Brain pericyte (primary cell): ENCODE data around the gene KRTAP12-4.
"Not testable (repeated sequence)": the region's sequence is repeated elsewhere in the genome, so short reads cannot be mapped to it uniquely, and the experiment has no call there.

ENCODE experiments used
- DNase-seq: peaks from one replicate; pipeline ENCODE4 v3.0.0-alpha.2; 2012; ENCODE audit warnings: low read depth, low spot score

Gene KRTAP12-4

DNA sequence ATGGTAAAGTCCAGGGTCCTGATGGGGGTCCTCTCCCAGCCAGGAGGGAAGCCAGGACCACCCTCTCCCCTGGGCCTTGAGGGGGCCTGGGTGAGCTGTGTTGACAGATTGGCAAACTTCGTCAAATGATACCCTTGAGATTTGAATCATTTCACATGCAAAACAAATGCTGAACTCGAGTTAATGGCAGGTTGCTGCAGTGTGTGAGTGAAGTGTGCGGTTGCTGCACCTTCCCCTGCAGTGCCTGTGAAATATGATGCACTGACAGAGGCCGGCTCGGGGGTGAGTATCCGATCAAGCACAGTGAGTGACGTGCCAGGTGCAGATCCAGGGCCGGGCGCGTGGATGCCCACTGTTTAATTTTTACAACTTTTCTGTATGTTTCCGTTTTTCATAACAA is 33.2 kb upstream of the KRTAP12-4 start:
- DNase-seq = no peak

DNA sequence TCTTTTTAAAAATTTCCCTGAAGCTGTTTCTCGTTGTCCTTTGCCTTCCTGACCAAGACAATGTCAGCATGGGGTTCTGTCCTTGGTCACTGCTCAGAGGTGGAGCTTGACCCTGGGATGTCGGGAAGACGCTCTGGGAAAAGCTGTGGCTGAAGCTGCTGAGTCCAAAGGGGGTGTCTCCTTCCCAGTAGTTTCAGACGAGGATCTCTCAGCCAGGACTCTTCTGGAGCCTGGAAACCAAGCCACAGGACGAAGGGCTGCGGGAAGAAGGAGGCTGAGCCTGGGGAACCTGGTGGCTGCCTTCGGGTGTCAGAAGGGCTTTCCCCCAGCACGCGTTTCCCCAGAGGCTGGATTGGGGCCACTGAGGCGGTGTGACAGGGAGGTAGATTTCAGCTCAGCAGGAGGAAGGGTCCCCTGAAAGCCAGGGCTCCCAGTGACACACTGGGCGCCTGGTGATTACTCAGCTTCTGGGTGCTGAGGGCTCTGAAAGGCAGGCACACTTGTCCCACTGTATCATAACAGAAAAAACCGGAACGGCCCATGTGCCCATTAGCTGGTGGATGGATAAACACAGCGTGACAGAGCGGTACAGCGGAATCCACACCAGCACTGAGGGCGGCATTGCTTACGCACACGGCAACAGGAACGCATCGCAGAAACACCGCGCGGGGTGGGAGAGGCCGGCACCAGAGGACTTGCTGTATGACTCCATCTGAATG is 32.5 kb upstream of the KRTAP12-4 start:
- no peak for DNase-seq

DNA sequence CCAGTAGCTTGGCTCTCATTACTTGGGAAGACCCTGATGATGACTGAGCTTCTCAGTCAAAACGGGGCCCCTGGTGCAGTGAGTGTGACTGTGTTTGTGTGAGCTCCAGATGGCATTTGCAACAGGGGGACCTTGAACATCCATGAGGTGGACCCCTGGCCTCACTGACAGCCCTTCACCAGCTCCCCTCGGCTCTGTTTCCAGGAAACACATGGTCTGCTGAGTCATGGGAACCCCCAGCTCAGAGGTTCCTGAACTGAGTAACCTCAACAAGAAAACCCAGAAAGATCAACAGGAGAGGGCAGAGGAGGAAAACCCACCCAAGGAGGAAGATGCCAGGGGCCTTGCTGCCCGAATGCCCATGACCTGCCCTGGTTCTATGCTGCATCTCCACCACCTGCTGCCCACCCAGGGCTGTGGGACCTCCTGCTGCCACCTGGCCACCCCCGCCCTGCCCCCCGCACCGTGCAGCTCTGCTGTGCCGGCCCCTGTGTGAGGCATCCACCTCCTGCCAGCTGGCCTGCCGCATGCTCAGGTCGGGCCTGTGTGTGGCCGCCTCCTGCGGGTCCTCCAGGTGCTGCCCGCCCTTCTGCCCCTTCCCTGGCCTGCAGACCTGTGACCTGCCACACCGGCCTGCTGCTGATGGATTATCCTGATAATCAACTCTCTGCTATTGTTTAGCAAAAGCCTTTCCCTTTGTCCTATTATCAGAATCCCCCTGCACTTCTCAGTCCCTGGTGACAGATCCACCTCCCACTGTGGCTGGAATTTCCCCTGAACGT is 31.7 kb upstream of the KRTAP12-4 start:
- DNase-seq = no peak

DNA sequence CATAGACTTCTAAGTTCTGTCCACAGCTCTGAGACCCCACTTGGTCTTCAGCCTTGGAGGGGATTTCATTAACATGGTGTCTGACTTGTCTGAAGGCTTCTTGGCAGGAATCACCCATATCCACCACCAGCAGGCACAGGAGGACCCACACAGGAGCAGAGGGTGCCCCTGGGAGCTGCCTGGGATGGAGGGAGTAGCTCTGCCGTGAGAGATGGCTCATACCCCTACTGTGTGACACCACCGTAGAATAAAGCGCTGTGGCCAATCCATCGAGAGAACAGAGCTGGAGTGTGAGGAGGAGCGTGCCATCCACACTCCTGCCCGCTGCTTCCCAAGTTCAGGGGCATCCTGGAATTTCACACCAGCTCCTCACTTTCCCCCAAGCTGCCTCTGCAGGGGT is 30.6 kb upstream of the KRTAP12-4 start:
- DNase-seq = not testable (repeated sequence)

DNA sequence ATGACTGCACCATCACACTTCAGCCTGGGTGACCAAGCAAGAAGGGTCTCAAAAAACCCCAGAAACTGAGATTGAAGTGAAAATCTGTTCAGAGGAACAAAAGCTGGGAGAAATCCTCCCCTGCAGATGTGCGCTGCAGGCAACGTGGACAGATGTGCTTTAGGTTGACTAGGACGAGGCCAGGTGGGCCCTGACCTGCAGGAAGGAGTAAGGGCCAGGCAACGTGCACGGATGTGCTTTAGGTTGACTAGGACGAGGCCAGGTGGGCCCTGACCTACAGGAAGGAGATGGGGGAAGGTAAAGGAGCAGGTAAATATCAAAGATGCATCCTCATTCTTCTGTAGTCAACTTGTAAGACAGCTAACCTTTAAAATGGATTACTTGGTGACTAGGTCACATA is 30.0 kb upstream of the KRTAP12-4 start:
- DNase-seq = no peak

DNA sequence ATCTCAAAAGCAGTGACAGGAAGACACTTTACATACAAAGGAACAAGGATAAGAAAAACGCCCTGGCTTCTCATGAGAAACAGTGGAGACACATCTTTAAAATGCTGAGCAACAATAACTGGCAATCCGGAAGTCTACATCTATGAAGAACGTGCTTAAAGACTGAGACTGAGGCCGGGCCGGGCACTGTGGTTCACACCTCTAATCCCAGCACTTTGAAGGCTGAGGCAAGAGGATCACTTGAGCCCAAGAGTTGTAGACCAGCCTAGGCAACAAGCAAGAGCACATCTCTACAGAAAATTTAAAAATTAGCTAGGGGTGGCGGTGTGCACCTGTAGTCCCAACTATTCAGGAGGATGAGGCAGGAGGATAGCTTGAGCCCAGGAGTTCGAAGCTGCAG is 29.6 kb upstream of the KRTAP12-4 start:
- no peak for DNase-seq

DNA sequence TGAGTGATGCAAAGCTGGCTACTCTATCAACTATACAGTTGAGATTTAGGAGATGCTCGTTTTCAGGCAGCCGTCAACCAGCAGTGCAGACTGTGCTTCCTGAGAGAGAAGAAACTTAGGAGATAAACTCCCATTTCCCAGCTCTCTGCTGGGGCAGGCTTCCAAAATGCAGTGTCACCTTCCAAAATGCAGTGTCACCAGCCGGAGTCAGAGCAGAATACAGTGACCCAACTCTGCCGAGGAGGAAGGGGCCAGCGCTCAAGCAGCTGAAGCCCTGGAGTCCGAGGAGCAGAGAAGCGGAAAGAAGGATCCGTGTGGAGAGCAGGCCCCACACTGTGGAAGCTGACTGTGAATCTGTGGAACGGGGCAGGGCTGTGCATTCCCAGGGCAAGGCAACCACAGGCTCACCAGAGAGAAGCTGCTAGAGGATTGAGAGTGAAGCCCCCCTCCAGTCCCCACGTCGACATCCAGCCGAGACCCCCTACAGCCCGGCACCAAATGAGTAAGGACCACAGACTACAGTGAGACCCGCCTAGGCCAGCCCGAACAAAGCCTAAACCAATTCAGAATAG is 28.2 kb upstream of the KRTAP12-4 start:
- DNase-seq = no peak

DNA sequence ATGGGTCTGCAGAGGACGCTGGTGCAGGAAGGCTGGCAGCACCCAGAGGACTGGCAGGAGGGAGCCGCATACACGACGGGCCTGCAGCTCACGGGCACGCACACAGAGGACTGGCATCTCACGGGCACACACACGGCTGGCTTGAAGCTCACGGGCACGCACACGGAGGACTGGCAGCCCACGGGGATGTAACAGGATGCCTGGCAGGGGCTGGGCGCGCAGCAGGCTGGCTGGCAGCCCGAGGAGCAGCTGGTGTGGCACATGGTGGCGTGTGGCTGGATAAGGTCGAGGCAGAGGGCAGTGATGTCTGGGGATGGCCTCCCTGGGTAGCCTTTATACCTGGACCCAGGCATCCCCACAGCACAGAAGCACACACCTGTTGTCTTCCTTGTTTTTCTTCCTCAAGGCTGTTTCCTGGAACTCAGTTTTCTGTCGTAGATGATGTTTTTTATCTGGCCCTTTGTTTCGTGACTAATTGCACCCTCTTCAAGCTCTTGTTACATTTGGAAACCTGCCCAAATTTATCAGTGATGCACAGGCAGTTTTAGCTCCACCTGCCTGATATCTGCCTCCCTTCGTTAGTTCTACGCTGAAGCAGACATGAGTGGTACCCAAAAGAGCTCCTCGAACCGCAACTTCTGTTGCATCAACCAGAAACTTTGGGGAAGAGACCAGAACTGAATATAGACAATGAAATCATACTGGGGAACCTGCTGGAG is 27.6 kb upstream of the KRTAP12-4 start, which contains the start of gene KRTAP12-1:
TSS of gene KRTAP12-1 (minus strand) at position 303 of the 719 bp plus-strand sequence. CDS start at position 263, 40 bp downstream.
- DNase-seq = no peak

DNA sequence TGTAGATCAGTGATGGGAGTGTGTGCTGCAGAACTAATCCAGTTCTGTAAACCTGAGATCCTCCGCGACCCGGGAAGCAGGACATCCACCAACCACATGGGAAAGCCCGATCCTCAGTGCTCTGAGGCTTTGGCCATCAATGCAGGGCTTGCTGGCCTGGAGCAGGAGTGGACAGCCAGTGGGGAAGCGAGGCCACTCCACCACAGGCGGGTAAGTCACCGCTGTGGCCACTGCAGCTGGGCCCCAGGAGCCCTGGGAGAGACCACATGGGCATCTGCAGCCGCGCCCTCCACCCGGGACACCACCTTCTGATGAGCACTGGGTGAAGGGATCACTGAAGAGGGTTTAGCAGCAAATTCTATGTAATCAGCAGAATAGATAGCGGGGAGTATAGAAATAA is 26.7 kb upstream of the KRTAP12-4 start:
- DNase-seq = no peak

DNA sequence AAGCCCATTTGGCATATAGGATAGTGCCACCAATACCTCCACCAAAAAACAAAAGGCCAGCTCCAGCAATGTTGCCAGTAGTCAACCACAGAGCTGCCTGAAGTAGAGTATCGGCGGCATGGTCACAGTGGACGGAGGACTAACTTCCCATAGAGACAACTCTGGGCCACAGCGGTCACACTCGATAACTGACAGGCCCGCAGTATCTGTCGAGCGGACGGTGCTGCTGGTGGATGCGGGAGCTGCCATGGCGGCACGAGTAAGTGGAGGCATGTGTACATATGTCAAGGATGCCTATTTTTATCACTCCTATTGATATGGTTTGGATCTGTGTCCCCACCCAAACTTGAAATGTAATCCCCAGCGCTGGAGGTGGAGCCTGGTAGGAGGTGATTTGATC is 23.4 kb upstream of the KRTAP12-4 start:
- DNase-seq = no peak

DNA sequence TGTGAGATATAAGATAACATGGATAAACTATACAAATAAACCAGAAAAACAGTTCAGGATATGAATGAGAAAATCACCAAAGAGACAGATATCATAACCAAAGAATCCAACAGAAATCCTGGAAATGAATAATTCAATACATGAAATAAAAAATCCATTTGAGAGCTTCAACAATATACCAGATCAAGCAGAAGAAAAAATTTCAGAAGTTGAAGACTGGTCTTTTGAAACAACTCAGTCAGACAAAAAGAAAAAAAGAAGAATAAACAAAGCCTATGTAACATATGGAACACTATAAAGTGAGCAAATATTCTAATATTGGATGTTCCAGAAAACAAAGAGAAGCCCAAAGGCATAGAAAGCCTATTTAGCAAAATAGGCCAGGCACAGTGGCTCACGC is 17.5 kb upstream of the KRTAP12-4 start:
- no peak for DNase-seq

DNA sequence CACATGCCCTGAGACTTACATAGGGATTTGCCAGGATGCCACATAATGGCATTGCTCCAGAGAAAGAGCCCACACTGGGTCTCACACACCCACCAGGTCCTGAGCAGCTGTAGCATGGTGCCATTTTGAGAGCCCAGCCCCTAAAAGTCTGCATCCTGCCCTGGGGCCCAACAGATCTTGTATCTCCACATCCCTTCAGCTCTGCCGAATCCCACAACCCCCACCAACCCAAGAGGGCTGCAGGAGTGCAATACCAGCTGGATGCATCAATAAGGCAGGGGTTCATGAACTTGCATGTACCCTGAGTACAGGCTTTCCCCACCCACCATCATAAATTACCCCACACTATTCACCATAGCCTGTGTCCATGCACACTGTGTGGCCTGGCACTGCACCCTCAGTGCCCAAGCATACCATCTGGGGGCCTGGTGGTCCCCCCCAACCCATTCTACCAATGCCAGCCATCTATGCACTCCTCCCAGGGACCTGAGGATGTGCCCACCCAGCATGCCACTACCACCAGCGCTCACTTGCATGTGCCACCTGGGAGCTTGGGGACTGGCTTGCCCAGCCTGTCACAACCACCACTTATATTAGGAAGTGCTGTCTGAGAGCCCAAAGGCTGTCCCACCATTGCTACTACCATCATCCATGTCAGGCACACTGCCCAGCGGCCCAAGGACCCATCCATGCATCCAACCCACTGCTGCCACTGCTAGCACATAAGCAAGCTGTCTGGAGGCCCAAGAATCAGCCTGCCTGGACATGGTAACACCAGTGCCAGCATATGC is 16.4 kb upstream of the KRTAP12-4 start:
- DNase-seq = no peak

DNA sequence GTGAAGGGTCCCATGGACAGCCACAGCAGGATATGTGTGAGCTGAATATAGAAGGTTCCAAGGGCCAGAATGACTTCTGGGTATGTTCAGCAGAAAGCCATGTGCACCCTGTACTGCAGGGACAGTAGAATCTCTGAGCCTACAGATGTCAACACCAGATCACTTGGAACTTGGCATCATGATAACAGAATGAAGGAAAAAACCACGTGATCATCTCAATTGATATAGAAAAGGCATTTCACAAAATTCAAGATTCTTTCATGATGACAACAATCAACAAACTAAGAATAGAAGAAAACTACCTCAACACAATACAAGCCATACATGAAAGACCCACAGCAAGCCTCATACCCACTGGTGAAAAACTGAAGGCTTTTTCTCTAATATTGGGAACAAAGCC is 13.2 kb upstream of the KRTAP12-4 start:
- no peak for DNase-seq

DNA sequence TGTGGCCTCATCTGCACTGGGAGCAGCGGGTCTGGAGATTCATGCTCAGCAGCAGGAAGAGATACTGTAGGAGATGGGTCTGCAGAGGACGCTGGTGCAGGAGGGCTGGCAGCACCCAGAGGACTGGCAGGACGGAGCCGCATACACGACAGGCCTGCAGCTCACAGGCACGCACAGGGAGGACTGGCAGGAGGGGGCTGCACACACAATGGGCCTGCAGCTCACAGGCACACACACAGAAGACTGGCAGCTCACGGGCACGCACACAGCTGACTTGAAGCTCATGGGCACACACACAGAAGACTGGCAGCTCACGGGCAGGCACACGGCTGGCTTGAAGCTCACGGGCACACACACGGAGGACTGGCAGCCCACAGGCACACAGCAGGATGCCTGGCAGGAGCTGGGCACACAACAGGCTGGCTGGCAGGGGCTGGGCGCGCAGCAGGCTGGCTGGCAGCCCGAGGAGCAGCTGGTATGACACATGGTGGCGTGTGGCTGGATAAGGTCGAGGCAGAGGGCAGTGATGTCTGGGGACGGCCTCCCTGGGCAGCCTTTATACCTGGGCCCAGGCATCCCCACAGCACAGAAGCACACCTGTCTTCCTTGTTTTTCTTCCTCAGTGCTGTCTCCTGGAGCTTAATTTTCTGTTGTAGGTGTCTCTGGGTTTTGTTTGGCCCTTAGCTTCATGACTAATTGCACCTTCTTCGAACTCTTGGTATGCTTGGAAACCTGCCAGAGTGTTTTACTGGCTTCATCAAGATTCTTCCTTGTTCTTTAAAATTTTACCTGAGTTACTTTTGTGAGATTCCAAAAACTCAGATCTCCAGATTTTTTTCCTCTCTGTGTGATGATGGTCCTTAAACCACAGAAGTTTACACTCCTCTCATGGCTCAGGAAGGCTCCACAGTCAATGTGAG is 12.2 kb upstream of the KRTAP12-4 start, which contains the start of gene KRTAP12-2:
TSS of gene KRTAP12-2 (minus strand) at position 527 of the 920 bp plus-strand sequence. CDS start at position 486, 41 bp downstream.
- no peak for DNase-seq

DNA sequence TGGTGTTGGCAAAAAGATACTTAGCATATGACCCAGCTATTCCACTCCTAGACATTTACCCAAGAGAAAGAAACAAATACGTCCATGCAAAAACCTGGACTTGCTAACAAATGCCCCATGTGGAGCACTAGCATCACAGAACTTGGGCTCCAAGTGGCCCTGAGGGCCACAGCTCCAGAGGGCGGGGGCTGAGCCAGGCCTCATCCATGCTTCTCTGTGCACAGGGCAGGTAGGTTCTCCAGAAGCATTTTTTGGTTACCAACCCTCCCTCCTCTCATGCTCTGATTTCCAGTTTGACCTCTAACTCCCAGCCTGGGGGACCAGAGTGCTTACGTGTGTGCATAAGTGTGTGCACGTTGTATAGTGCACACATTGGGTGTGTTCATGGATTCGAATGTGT is 10.2 kb upstream of the KRTAP12-4 start:
- no peak for DNase-seq

DNA sequence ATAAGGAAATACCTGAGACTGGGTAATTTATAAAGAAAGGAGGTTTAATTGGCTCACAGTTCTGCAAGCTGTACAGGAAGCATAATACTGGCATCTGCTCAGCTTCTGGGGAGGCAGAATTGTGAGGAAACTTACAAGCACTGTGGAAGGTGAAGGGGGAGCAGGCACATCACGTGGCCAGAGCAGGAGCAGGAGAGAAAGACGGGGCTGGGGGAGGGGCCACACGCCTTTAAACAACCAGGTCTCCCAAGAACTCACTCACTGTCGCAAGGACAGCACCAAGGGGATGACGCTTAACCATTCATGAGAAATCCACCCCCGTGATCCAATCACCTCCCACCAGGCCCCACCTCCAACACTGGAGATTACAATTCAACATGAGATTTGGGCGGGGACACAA is 7.1 kb upstream of the KRTAP12-4 start:
- not testable (repeated sequence) for DNase-seq

DNA sequence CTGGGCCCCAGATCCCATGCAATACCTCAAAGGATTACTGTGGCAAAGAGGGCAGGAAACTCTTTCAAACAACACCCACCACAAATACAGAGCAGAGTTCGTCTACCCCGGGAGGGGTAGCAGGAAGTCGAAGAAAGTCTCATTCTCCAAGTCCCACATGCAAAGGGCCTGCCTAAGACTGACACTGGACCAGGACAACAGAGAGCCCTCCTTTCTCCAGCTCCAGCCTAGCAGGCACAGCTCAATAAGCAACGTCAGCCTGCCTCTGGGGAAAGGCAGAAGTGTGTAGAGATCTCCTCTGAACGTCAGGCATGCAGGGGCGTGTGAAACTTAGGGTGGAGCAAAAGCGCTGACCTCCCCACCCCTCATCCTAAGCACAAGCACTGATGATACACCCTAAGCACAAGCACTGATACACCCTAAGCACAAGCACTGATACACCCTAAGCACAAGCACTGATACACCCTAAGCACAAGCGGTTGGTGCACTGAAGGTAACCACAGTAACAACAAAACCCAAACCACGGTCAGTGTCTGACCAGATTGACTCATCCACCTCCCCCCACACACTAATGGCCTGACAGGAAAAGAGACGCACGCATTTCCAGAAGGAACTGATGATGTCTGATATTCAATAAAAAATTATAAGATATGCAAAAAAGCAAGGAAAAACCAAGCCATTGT is 4.6 kb upstream of the KRTAP12-4 start:
- DNase-seq = no peak

DNA sequence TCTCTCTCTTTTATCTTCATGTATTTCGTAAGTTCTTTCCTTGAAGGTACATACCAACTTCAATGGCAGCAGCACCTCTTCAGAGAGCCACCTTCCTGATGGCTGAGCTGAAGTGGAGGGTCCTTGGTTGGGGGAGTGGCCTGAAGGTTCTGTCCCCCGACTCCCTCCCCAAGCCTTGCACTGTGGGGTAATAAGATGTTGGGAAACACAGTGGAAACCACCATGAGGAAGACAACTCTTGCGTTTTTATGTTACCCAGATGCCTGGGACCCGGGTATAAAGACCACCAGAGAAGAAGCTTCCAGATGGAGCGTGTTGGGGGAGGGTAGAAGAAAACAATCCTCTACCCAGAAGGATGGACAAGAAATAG is 4.1 kb upstream of the KRTAP12-4 start:
- DNase-seq = no peak
